ENCODE results near the gene SUB1. TPM values are rescaled to one million over a fixed set of nuclear protein-coding genes. Genes with fewer than 3 reads are reported as not detected.

SUB1 gene
- total RNA-seq, 1 experiment from 2014 or later: 288 TPM

GRCh38 chr5:32589942-32590869 is 4.8 kb downstream of the SUB1 start:
- no peak overlapping the region for H2BK12ac ChIP-seq (ENCODE audit: insufficient read length, low read depth, low read length)
- no peak overlapping the region for H2BK15ac ChIP-seq (ENCODE audit: low read depth, low read length)
- Mint-ChIP-seq H3K4me1 (peaks cover 6 to 11% of the 10 kb centered on the region in 2 experiments), H3K36me3 (ENCODE audit: insufficient read depth in 1 of 3, low read depth in 3 of 3) (peaks cover 28 to 52% (median 51%) of the 10 kb centered on the region in 3 experiments), H3K27ac (no peak overlapping the region), H3K4me3 (no peak overlapping the region), H3K27me3 (ENCODE audit: low read depth) (no peaks in the 10 kb centered on the region), H3K9me3 (no peaks in the 10 kb centered on the region)
- H3K9ac ChIP-seq (ENCODE audit: extremely low read depth, insufficient read length, low read length): no peak overlapping the region
- no peak overlapping the region for H2AK5ac ChIP-seq (ENCODE audit: insufficient read length, low read length)
- DNase-seq: no peak
- no peak overlapping the region for H3K56ac ChIP-seq (ENCODE audit: insufficient read length, low read depth, low read length)
- H3K79me2 ChIP-seq (ENCODE audit: insufficient read depth, low read length): peaks cover 22% of the 10 kb centered on the region; the same call in 1 of the 2 replicates
- H2BK20ac ChIP-seq (ENCODE audit: low read depth, low read length, poor library complexity, severe bottlenecking): no peak overlapping the region
- H4K8ac ChIP-seq (replicated peaks; ENCODE audit: insufficient read length, low read depth, low read length): no peak overlapping the region
- H3T11ph ChIP-seq (ENCODE audit: low read length): no peak overlapping the region
- no peak overlapping the region for H3K18ac ChIP-seq (ENCODE audit: insufficient read length, low read depth, low read length)
- H4K20me1 ChIP-seq (ENCODE audit: control insufficient read depth, insufficient read depth, insufficient read length): no peaks in the 10 kb centered on the region
- no peaks in the 10 kb centered on the region for H3K27me3 ChIP-seq (ENCODE audit: insufficient read depth, low read length)
- no peak overlapping the region for H2BK120ac ChIP-seq (ENCODE audit: low read depth, low read length, poor library complexity, severe bottlenecking)
- no peak overlapping the region for H3K4ac ChIP-seq (ENCODE audit: low read depth, low read length)
- H2BK5ac ChIP-seq (ENCODE audit: insufficient read length, low read length): no peak overlapping the region
- no CpG with 5 or more reads among the region's 15 CpGs for WGBS (ENCODE audit: extremely low coverage, insufficient read length, low lambda C conversion rate)
- H3K23me2 ChIP-seq (ENCODE audit: insufficient read length, low read depth, low read length, poor library complexity, severe bottlenecking): no peaks in the 10 kb centered on the region
- H3K4me1 ChIP-seq (ENCODE audit: insufficient read depth, low read length): peaks cover 4% of the 10 kb centered on the region; the same call in 1 of the 2 replicates
- H4K91ac ChIP-seq (ENCODE audit: insufficient read length, low read depth, low read length): no peak overlapping the region
- TF ChIP-seq CTCF (conservative IDR thresholded peaks at IDR 0.05): peak; percentile 84
- no peak overlapping the region for H3K23ac ChIP-seq (ENCODE audit: insufficient read length, low read depth, low read length)
- H3K27ac ChIP-seq (ENCODE audit: insufficient read length, low read depth, low read length): no peak overlapping the region
- H3K9me3 ChIP-seq (ENCODE audit: control insufficient read depth, low read depth, low read length): no peaks in the 10 kb centered on the region
- no peaks in the 10 kb centered on the region for H3K79me1 ChIP-seq (ENCODE audit: insufficient read depth, low read depth, low read length, poor library complexity, severe bottlenecking)
- no peak overlapping the region for H3K14ac ChIP-seq (ENCODE audit: insufficient read depth, low read length)
- H3K4me2 ChIP-seq (ENCODE audit: insufficient read depth, insufficient read length, low read length): no peak overlapping the region
- no peak overlapping the region for H4K5ac ChIP-seq (ENCODE audit: insufficient read length, low read depth, low read length)
- H2AFZ ChIP-seq (ENCODE audit: low read length): no peak overlapping the region

Measured in H9 (cell line).